DMS114 treated with DMSO at 0.1 percent for 48 hours (cell line): ENCODE results near the gene SLC4A8.
"Not testable (repeated sequence)": the region's sequence is repeated elsewhere in the genome, so short reads cannot be mapped to it uniquely, and the experiment has no call there.

Experiments used
- DNase-seq: peaks from one replicate; lab custom pipeline; 2025; ENCODE audit not compliant: unreplicated experiment; lab: John Stamatoyannopoulos, UW

The SLC4A8 gene

GRCh38 chr12:51428256-51428655 is 3.6 kb downstream of the SLC4A8 start:
- no peak for DNase-seq

- DNase-seq, result no peak
These were observed 5.1 kb downstream of the SLC4A8 start for GRCh38 chr12:51429700-51430099.

- no peak for DNase-seq
These were observed 5.7 kb downstream of the SLC4A8 start for GRCh38 chr12:51430196-51430895.

- DNase-seq, result no peak
These were observed 8.3 kb downstream of the SLC4A8 start for GRCh38 chr12:51432921-51433320.

- no peak for DNase-seq
These were observed 9.7 kb downstream of the SLC4A8 start for GRCh38 chr12:51434305-51434704.

GRCh38 chr12:51437431-51437830 is 12.8 kb downstream of the SLC4A8 start:
- DNase-seq, result no peak

- DNase-seq, result no peak
These were observed 14.7 kb downstream of the SLC4A8 start for GRCh38 chr12:51439330-51439729.

- DNase-seq, result no peak
These were observed 17.0 kb downstream of the SLC4A8 start for GRCh38 chr12:51441583-51441982.

- no peak for DNase-seq
These were observed 17.7 kb downstream of the SLC4A8 start for GRCh38 chr12:51442324-51442723.

GRCh38 chr12:51443573-51443972 is 18.9 kb downstream of the SLC4A8 start:
- no peak for DNase-seq

- DNase-seq, result no peak
These were observed 24.1 kb downstream of the SLC4A8 start for GRCh38 chr12:51448618-51449256.

GRCh38 chr12:51449580-51450246 is 25.1 kb downstream of the SLC4A8 start:
- DNase-seq, result no peak

- DNase-seq, result no peak
These were observed 25.7 kb downstream of the SLC4A8 start for GRCh38 chr12:51450333-51450732.

- DNase-seq, result no peak
These were observed 26.2 kb downstream of the SLC4A8 start for GRCh38 chr12:51450806-51451205.

GRCh38 chr12:51454016-51454415 is 29.4 kb downstream of the SLC4A8 start:
- DNase-seq, result not testable (repeated sequence)

- DNase-seq, result not testable (repeated sequence)
These were observed 30.4 kb downstream of the SLC4A8 start for GRCh38 chr12:51455050-51455449.

- DNase-seq, result no peak
These were observed 34.0 kb downstream of the SLC4A8 start for GRCh38 chr12:51458635-51459034.

- no peak for DNase-seq
These were observed 35.9 kb downstream of the SLC4A8 start for GRCh38 chr12:51460519-51460918.

- no peak for DNase-seq
These were observed 40.9 kb downstream of the SLC4A8 start for GRCh38 chr12:51465491-51465890.

- no peak for DNase-seq
These were observed 45.5 kb downstream of the SLC4A8 start for GRCh38 chr12:51470116-51470515.

GRCh38 chr12:51471111-51471864 is 46.7 kb downstream of the SLC4A8 start:
- DNase-seq, result no peak
